H1 (cell line): Measurements from ENCODE around the gene PIEZO1. TPM values are rescaled to one million over a fixed set of nuclear protein-coding genes. Genes with fewer than 3 reads are reported as not detected.

Experiments
- EZH2 ChIP-seq: fragments of 200-600 bp; sonication (generic); IDR thresholded peaks from 2 replicates; pipeline ENCODE4 v1.7.1; 2012; ENCODE audit warnings: low read depth, mild to moderate bottlenecking, moderate library complexity, low read length, inconsistent platforms; ENCODE audit not compliant: severe bottlenecking
- KDM1A ChIP-seq: fragments of 200-600, 300-600 bp; sonication (generic); IDR thresholded peaks from 2 replicates; pipeline ENCODE4 v1.7.1; 2016; ENCODE audit warnings: mild to moderate bottlenecking, low read length, borderline replicate concordance
- MAFK ChIP-seq: IDR thresholded peaks from 2 replicates; pipeline ENCODE4 v1.6.1; 2012; ENCODE audit warnings: low read depth, mild to moderate bottlenecking, improper control_type of control experiment, low read length
- SUZ12 ChIP-seq: fragments of 200-600 bp; sonication (generic); IDR thresholded peaks from 2 replicates; pipeline ENCODE4 v1.6.1; 2012; ENCODE audit warnings: mild to moderate bottlenecking, inconsistent platforms, low read length, moderate library complexity, mixed read lengths
- TAF7 ChIP-seq: optimal IDR thresholded peaks from 2 replicates; pipeline ENCODE3; 2011; ENCODE audit warnings: low read depth, mild to moderate bottlenecking, inconsistent platforms, low read length, moderate library complexity, borderline replicate concordance
- polyA plus RNA-seq, 7 experiments: library from polyadenylated mRNA; depleted of rRNA in 3 of 7; stranded (reverse) in 5 of 7; unstranded in 2 of 7; fragments of >200 nt in 5 of 7; fragments of 200-250 nt in 2 of 7; gene quantifications; 1 replicate in 5 of 7; 2 replicates in 1 of 7; 4 replicates in 1 of 7; pipeline versions ENCODE4 v1.2.1 to v1.2.3, GENCODE V29; 2011 to 2013; ENCODE audit warnings: missing spikeins in 2 of 7, mixed read lengths in 2 of 7
- total RNA-seq: library from RNA; stranded (reverse); fragmentation: NEBNext Ultra II Directional; extraction: Animal tissue kit (Norgen Biotek cat#: 25700); gene quantifications from 2 replicates; pipeline ENCODE4 v1.2.1, GENCODE V29; 2021
- TF ChIP-seq, protein P1 (sequence below): fragments of 300-600 bp; sonication (generic); IDR thresholded peaks from 2 replicates; pipeline ENCODE4 v1.7.1; 2012; ENCODE audit warnings: low read length, moderate library complexity, mild to moderate bottlenecking, inconsistent platforms; ENCODE audit not compliant: insufficient replicate concordance
- TF ChIP-seq, protein P2 (sequence below): IDR thresholded peaks from 2 replicates; pipeline ENCODE4 v1.6.1; 2011; ENCODE audit warnings: low read length, improper control_type of control experiment

The PIEZO1 gene
- total and polyA plus RNA-seq, 2 of the 8 experiments (the other 6 are each of a cell fraction or from before 2014, with no cell fraction given): 42.3 to 67.5 TPM

DNA sequence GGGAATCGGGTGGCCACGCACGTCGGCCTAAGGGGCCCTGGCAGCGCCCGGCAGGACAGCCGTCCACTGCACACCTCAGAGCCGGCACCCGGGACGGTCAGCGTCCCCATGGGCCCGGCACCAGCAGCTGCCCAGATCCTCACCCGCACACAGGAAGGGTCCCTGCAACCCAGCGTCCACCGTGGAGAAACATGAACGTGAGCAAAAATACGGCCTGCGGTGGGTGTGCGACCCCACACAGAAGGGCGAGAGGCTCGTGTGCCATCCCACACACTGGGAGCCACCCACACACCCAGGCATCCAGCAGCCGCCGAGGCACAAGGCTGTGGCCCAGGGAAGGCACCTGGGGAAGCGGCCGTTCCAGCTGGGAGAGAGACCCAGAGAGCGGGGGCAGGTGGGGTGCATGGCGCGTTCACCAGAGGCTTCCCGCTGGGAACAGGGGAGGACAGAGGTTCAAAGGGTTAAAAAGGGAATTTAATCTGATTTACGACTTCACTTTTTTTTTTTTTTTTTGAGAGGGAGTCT, 6.4 kb downstream of the PIEZO1 start (continued):
- TF ChIP-seq EZH2: no peak
- TF ChIP-seq KDM1A: no peak
- no peak for TF ChIP-seq MAFK
- TF ChIP-seq SUZ12: no peak
- no peak for TF ChIP-seq TAF7
- TF ChIP-seq, protein P1, sequence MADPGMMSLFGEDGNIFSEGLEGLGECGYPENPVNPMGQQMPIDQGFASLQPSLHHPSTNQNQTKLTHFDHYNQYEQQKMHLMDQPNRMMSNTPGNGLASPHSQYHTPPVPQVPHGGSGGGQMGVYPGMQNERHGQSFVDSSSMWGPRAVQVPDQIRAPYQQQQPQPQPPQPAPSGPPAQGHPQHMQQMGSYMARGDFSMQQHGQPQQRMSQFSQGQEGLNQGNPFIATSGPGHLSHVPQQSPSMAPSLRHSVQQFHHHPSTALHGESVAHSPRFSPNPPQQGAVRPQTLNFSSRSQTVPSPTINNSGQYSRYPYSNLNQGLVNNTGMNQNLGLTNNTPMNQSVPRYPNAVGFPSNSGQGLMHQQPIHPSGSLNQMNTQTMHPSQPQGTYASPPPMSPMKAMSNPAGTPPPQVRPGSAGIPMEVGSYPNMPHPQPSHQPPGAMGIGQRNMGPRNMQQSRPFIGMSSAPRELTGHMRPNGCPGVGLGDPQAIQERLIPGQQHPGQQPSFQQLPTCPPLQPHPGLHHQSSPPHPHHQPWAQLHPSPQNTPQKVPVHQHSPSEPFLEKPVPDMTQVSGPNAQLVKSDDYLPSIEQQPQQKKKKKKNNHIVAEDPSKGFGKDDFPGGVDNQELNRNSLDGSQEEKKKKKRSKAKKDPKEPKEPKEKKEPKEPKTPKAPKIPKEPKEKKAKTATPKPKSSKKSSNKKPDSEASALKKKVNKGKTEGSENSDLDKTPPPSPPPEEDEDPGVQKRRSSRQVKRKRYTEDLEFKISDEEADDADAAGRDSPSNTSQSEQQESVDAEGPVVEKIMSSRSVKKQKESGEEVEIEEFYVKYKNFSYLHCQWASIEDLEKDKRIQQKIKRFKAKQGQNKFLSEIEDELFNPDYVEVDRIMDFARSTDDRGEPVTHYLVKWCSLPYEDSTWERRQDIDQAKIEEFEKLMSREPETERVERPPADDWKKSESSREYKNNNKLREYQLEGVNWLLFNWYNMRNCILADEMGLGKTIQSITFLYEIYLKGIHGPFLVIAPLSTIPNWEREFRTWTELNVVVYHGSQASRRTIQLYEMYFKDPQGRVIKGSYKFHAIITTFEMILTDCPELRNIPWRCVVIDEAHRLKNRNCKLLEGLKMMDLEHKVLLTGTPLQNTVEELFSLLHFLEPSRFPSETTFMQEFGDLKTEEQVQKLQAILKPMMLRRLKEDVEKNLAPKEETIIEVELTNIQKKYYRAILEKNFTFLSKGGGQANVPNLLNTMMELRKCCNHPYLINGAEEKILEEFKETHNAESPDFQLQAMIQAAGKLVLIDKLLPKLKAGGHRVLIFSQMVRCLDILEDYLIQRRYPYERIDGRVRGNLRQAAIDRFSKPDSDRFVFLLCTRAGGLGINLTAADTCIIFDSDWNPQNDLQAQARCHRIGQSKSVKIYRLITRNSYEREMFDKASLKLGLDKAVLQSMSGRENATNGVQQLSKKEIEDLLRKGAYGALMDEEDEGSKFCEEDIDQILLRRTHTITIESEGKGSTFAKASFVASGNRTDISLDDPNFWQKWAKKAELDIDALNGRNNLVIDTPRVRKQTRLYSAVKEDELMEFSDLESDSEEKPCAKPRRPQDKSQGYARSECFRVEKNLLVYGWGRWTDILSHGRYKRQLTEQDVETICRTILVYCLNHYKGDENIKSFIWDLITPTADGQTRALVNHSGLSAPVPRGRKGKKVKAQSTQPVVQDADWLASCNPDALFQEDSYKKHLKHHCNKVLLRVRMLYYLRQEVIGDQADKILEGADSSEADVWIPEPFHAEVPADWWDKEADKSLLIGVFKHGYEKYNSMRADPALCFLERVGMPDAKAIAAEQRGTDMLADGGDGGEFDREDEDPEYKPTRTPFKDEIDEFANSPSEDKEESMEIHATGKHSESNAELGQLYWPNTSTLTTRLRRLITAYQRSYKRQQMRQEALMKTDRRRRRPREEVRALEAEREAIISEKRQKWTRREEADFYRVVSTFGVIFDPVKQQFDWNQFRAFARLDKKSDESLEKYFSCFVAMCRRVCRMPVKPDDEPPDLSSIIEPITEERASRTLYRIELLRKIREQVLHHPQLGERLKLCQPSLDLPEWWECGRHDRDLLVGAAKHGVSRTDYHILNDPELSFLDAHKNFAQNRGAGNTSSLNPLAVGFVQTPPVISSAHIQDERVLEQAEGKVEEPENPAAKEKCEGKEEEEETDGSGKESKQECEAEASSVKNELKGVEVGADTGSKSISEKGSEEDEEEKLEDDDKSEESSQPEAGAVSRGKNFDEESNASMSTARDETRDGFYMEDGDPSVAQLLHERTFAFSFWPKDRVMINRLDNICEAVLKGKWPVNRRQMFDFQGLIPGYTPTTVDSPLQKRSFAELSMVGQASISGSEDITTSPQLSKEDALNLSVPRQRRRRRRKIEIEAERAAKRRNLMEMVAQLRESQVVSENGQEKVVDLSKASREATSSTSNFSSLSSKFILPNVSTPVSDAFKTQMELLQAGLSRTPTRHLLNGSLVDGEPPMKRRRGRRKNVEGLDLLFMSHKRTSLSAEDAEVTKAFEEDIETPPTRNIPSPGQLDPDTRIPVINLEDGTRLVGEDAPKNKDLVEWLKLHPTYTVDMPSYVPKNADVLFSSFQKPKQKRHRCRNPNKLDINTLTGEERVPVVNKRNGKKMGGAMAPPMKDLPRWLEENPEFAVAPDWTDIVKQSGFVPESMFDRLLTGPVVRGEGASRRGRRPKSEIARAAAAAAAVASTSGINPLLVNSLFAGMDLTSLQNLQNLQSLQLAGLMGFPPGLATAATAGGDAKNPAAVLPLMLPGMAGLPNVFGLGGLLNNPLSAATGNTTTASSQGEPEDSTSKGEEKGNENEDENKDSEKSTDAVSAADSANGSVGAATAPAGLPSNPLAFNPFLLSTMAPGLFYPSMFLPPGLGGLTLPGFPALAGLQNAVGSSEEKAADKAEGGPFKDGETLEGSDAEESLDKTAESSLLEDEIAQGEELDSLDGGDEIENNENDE: no peak
- TF ChIP-seq, protein P2, sequence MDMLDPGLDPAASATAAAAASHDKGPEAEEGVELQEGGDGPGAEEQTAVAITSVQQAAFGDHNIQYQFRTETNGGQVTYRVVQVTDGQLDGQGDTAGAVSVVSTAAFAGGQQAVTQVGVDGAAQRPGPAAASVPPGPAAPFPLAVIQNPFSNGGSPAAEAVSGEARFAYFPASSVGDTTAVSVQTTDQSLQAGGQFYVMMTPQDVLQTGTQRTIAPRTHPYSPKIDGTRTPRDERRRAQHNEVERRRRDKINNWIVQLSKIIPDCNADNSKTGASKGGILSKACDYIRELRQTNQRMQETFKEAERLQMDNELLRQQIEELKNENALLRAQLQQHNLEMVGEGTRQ: no peak
